Esophagus muscularis mucosa (tissue), 3 donors: ENCODE measurements around the gene DENND2A.

ENCODE experiments used
- POLR2AphosphoS5 ChIP-seq, 2 donors: sonication (generic); formaldehyde crosslinking; IDR thresholded peaks; one replicate each; pipeline ENCODE4 v1.6.1; 2017; ENCODE audit warnings: antibody characterized with exemption in 2 of 2
- TF ChIP-seq, protein P1 (sequence below), 3 experiments: fragments of 200-600 bp in 2 of 3; fragments of 450-650 bp in 1 of 3; sonication (generic) in 2 of 3; IDR thresholded peaks; one replicate each; pipeline ENCODE4 v1.5.1; 2017 to 2019; ENCODE audit warnings: antibody characterized with exemption in 3 of 3, mild to moderate bottlenecking in 2 of 3, moderate library complexity in 1 of 3

DNA sequence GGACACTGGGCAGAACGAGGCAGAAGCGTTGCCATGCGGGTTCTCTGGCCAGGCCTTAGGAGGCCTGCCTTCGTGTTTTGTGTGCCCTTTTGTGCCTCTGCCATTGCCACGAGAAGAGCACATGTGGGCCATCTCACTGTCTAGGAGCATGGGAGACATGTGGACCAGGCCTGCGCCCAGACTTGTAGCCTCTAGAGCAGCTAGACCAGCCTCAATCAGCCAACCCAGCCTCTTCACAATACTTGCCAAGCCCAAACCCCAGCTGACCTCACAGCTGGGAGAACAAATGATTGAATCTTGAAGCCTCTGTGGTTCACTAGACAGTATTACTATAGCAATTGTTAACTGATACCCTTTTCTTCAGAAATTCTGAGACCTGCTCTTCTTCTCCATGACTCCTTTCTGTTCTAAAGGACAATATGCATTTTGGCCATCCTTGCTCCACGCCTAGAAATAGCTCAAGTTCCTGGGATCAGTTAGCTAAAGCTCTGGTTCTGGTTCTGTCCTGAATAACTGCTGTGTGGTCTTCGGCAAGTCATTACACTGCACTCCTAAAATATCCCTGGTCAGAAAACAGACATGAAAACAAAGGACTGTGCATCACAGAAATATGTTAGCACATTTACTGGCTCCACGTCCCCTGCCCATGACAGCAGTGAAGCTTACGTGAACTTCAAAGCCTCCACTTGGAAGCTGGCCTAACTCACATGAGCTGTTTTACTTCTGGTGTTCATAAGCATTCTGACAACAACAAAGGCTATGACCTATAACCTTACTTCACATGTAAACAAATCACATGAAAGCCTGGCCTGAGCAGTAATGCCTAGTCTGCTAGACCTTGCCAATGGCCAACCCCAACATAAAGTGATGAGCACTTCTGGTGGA, 89.0 kb downstream of the DENND2A start:
- TF ChIP-seq, protein P1, sequence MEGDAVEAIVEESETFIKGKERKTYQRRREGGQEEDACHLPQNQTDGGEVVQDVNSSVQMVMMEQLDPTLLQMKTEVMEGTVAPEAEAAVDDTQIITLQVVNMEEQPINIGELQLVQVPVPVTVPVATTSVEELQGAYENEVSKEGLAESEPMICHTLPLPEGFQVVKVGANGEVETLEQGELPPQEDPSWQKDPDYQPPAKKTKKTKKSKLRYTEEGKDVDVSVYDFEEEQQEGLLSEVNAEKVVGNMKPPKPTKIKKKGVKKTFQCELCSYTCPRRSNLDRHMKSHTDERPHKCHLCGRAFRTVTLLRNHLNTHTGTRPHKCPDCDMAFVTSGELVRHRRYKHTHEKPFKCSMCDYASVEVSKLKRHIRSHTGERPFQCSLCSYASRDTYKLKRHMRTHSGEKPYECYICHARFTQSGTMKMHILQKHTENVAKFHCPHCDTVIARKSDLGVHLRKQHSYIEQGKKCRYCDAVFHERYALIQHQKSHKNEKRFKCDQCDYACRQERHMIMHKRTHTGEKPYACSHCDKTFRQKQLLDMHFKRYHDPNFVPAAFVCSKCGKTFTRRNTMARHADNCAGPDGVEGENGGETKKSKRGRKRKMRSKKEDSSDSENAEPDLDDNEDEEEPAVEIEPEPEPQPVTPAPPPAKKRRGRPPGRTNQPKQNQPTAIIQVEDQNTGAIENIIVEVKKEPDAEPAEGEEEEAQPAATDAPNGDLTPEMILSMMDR (IDR thresholded peaks at IDR 0.05), result no peak
- TF ChIP-seq POLR2AphosphoS5 (IDR thresholded peaks at IDR 0.05), result peak in 1 of 2 donors; percentile 25
